HL-60 (cell line): ENCODE results near the gene PPP6C.

ENCODE experiments used
- POLR2AphosphoS5 ChIP-seq: IDR thresholded peaks from 2 replicates; pipeline ENCODE4 v1.6.1; 2012; ENCODE audit warnings: low read depth
- SPI1 ChIP-seq: IDR thresholded peaks from 2 replicates; pipeline ENCODE4 v1.6.1; 2012; ENCODE audit warnings: low read depth, mild to moderate bottlenecking, borderline replicate concordance
- TF ChIP-seq, protein P1 (sequence below): IDR thresholded peaks from 2 replicates; pipeline ENCODE4 v1.6.1; 2012; ENCODE audit warnings: low read depth; ENCODE audit not compliant: insufficient replicate concordance
- TF ChIP-seq, protein P2 (sequence below): IDR thresholded peaks from one replicate; pipeline ENCODE4 v1.5.1; 2011; ENCODE audit warnings: low read length, control low read depth, inconsistent platforms; ENCODE audit not compliant: insufficient read depth

DNA sequence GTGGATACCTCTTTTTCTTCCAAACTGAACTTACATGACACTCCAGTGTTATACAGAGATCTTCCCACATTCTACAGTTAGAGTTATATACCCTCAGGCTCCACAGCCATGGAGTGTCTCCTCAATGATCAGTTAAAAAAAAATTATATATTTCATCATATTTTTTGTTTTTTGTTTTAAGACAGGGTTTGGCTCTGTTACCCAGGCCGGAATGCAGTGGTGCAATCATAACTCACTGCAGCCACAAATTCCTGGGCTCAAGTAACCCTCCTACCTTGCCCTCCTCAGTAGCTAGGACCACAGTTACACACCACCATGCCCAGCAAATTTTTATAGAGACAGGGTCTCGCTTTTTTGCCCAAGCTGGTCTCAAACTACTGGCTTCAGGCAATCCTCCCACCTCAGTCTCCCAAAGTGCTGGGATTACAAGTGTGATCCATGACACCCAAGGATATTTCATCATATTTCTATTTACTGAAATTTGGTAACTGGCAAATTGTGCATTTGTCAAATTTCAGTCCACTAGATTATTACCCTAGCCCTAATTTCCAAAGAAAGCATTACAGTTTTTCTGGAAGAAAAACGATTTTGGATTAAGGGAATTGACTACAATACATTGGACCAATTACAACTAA lies 28.2 kb downstream of the PPP6C start:
- TF ChIP-seq, protein P1, sequence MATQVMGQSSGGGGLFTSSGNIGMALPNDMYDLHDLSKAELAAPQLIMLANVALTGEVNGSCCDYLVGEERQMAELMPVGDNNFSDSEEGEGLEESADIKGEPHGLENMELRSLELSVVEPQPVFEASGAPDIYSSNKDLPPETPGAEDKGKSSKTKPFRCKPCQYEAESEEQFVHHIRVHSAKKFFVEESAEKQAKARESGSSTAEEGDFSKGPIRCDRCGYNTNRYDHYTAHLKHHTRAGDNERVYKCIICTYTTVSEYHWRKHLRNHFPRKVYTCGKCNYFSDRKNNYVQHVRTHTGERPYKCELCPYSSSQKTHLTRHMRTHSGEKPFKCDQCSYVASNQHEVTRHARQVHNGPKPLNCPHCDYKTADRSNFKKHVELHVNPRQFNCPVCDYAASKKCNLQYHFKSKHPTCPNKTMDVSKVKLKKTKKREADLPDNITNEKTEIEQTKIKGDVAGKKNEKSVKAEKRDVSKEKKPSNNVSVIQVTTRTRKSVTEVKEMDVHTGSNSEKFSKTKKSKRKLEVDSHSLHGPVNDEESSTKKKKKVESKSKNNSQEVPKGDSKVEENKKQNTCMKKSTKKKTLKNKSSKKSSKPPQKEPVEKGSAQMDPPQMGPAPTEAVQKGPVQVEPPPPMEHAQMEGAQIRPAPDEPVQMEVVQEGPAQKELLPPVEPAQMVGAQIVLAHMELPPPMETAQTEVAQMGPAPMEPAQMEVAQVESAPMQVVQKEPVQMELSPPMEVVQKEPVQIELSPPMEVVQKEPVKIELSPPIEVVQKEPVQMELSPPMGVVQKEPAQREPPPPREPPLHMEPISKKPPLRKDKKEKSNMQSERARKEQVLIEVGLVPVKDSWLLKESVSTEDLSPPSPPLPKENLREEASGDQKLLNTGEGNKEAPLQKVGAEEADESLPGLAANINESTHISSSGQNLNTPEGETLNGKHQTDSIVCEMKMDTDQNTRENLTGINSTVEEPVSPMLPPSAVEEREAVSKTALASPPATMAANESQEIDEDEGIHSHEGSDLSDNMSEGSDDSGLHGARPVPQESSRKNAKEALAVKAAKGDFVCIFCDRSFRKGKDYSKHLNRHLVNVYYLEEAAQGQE = no peak
- TF ChIP-seq, protein P2, sequence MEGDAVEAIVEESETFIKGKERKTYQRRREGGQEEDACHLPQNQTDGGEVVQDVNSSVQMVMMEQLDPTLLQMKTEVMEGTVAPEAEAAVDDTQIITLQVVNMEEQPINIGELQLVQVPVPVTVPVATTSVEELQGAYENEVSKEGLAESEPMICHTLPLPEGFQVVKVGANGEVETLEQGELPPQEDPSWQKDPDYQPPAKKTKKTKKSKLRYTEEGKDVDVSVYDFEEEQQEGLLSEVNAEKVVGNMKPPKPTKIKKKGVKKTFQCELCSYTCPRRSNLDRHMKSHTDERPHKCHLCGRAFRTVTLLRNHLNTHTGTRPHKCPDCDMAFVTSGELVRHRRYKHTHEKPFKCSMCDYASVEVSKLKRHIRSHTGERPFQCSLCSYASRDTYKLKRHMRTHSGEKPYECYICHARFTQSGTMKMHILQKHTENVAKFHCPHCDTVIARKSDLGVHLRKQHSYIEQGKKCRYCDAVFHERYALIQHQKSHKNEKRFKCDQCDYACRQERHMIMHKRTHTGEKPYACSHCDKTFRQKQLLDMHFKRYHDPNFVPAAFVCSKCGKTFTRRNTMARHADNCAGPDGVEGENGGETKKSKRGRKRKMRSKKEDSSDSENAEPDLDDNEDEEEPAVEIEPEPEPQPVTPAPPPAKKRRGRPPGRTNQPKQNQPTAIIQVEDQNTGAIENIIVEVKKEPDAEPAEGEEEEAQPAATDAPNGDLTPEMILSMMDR = no peak
- TF ChIP-seq SPI1 (no peak), POLR2AphosphoS5 (no peak)
